ENCODE measurements around the gene SLC38A11. TPM values are rescaled to one million over a fixed set of nuclear protein-coding genes. Genes with fewer than 3 reads are reported as not detected.

Gene SLC38A11
- total and polyA plus RNA-seq, 10 of the 15 experiments (the other 5 are each of a cell fraction or from before 2014, with no cell fraction given): not detected

DNA sequence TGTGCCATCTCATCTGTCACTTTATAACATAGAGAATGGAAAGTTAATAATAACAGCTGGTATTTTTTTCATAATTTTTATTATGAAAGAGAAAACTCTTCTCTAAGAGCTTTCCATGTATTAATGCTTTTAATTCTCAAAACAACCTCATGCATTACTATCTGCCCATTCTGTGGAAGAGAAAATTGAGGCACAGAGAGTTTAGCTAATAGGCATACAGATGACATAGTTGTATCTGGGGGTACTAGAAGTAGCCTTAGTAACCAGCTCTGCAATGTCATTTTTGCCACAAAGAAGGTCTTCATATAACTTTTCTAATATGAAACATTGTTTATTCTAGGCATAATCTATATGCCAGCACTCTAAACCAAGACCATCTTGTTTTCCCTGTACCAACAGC lies 77.4 kb downstream of the SLC38A11 start:
- SMC1A ChIA-PET (ENCODE audit: uncharacterized antibody, unreplicated experiment): no interaction called here
- no peak overlapping the region for H3K4me3 ChIP-seq
- ATAC-seq: no peak
- no peaks in the 10 kb centered on the region for H3K9me3 ChIP-seq (replicated peaks; ENCODE audit: control insufficient read depth, insufficient read depth, low read length)
- RAD21 ChIA-PET (ENCODE audit: unreplicated experiment): no interaction called here
- H3K27me3 ChIP-seq (replicated peaks in 1 of 2; ENCODE audit: control insufficient read depth in 2 of 2, insufficient read depth in 2 of 2, low read length in 1 of 2): no peaks in the 10 kb centered on the region; a peak in 1 of 4 replicates
- no peaks in the 10 kb centered on the region for H3K4me1 ChIP-seq (ENCODE audit: control insufficient read depth, insufficient read depth, low read length)
- POLR2A ChIA-PET: no interaction called here
- no TSS peak for BruUV-seq (replicated peaks)
- intact Hi-C loops (cut with micrococcal nuclease; ENCODE audit: unreplicated experiment): no loop called here
- H4K20me1 ChIP-seq (ENCODE audit: control insufficient read depth, insufficient read depth): no peaks in the 10 kb centered on the region
- FAIRE-seq: no peak
- no peak overlapping the region for H3K9ac ChIP-seq (ENCODE audit: control insufficient read depth, insufficient read depth, low read length)
- CTCF ChIA-PET: no interaction called here
- no peak overlapping the region for H2AFZ ChIP-seq (ENCODE audit: control insufficient read depth, low read depth, low read length)
- no peak overlapping the region for H3K27ac ChIP-seq (ENCODE audit: control insufficient read depth, insufficient read depth)
- in situ Hi-C loops (cut with MboI): no loop called here
- H3K79me2 ChIP-seq (ENCODE audit: control insufficient read depth, insufficient read depth, low read length): no peaks in the 10 kb centered on the region
- H3K36me3 ChIP-seq (ENCODE audit: control insufficient read depth in 2 of 2, insufficient read depth in 2 of 2, low read length in 1 of 2): no peaks in the 10 kb centered on the region
- no peak for DNase-seq (ENCODE audit: low read depth, low spot score)
- H3K4me2 ChIP-seq (ENCODE audit: control insufficient read depth, insufficient read depth): no peak overlapping the region
- TF ChIP-seq SP1 (IDR thresholded peaks at IDR 0.05; ENCODE audit: low read depth, low read length) (no peak), PML (IDR thresholded peaks at IDR 0.05; ENCODE audit: low read length) (no peak), MXI1 (IDR thresholded peaks at IDR 0.05; ENCODE audit: low read depth, low read length) (no peak), BACH1 (IDR thresholded peaks at IDR 0.05; ENCODE audit: borderline replicate concordance) (no peak), TAF1 (IDR thresholded peaks at IDR 0.05; ENCODE audit: borderline replicate concordance, low read depth, low read length) (no peak), FOXM1 (IDR thresholded peaks at IDR 0.05; ENCODE audit: low read depth, low read length) (no peak), CBX5 (IDR thresholded peaks at IDR 0.05; ENCODE audit: low read depth) (no peak), SUZ12 (IDR thresholded peaks at IDR 0.05; ENCODE audit: unreplicated experiment) (no peak), KLF5 (IDR thresholded peaks at IDR 0.05; ENCODE audit: partially characterized antibody) (no peak), TCF3 (IDR thresholded peaks at IDR 0.05; ENCODE audit: borderline replicate concordance, insufficient read depth, low read depth, low read length) (no peak)
- TF ChIP-seq, protein P1, sequence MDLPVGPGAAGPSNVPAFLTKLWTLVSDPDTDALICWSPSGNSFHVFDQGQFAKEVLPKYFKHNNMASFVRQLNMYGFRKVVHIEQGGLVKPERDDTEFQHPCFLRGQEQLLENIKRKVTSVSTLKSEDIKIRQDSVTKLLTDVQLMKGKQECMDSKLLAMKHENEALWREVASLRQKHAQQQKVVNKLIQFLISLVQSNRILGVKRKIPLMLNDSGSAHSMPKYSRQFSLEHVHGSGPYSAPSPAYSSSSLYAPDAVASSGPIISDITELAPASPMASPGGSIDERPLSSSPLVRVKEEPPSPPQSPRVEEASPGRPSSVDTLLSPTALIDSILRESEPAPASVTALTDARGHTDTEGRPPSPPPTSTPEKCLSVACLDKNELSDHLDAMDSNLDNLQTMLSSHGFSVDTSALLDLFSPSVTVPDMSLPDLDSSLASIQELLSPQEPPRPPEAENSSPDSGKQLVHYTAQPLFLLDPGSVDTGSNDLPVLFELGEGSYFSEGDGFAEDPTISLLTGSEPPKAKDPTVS (IDR thresholded peaks at IDR 0.05; ENCODE audit: low read depth, low read length): no peak
- TF ChIP-seq, protein P2, sequence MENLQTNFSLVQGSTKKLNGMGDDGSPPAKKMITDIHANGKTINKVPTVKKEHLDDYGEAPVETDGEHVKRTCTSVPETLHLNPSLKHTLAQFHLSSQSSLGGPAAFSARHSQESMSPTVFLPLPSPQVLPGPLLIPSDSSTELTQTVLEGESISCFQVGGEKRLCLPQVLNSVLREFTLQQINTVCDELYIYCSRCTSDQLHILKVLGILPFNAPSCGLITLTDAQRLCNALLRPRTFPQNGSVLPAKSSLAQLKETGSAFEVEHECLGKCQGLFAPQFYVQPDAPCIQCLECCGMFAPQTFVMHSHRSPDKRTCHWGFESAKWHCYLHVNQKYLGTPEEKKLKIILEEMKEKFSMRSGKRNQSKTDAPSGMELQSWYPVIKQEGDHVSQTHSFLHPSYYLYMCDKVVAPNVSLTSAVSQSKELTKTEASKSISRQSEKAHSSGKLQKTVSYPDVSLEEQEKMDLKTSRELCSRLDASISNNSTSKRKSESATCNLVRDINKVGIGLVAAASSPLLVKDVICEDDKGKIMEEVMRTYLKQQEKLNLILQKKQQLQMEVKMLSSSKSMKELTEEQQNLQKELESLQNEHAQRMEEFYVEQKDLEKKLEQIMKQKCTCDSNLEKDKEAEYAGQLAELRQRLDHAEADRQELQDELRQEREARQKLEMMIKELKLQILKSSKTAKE (IDR thresholded peaks at IDR 0.05; ENCODE audit: low read depth, poor library complexity, severe bottlenecking): no peak
- TF ChIP-seq, protein P3, sequence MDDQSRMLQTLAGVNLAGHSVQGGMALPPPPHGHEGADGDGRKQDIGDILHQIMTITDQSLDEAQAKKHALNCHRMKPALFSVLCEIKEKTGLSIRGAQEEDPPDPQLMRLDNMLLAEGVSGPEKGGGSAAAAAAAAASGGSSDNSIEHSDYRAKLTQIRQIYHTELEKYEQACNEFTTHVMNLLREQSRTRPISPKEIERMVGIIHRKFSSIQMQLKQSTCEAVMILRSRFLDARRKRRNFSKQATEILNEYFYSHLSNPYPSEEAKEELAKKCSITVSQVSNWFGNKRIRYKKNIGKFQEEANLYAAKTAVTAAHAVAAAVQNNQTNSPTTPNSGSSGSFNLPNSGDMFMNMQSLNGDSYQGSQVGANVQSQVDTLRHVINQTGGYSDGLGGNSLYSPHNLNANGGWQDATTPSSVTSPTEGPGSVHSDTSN (IDR thresholded peaks at IDR 0.05; ENCODE audit: insufficient replicate concordance, low read depth, low read length): no peak
- TF ChIP-seq, protein P4, sequence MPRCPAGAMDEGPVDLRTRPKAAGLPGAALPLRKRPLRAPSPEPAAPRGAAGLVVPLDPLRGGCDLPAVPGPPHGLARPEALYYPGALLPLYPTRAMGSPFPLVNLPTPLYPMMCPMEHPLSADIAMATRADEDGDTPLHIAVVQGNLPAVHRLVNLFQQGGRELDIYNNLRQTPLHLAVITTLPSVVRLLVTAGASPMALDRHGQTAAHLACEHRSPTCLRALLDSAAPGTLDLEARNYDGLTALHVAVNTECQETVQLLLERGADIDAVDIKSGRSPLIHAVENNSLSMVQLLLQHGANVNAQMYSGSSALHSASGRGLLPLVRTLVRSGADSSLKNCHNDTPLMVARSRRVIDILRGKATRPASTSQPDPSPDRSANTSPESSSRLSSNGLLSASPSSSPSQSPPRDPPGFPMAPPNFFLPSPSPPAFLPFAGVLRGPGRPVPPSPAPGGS (IDR thresholded peaks at IDR 0.05; ENCODE audit: borderline replicate concordance, insufficient read depth, low read depth, low read length, poor library complexity, severe bottlenecking): no peak
- TF ChIP-seq, protein P5, sequence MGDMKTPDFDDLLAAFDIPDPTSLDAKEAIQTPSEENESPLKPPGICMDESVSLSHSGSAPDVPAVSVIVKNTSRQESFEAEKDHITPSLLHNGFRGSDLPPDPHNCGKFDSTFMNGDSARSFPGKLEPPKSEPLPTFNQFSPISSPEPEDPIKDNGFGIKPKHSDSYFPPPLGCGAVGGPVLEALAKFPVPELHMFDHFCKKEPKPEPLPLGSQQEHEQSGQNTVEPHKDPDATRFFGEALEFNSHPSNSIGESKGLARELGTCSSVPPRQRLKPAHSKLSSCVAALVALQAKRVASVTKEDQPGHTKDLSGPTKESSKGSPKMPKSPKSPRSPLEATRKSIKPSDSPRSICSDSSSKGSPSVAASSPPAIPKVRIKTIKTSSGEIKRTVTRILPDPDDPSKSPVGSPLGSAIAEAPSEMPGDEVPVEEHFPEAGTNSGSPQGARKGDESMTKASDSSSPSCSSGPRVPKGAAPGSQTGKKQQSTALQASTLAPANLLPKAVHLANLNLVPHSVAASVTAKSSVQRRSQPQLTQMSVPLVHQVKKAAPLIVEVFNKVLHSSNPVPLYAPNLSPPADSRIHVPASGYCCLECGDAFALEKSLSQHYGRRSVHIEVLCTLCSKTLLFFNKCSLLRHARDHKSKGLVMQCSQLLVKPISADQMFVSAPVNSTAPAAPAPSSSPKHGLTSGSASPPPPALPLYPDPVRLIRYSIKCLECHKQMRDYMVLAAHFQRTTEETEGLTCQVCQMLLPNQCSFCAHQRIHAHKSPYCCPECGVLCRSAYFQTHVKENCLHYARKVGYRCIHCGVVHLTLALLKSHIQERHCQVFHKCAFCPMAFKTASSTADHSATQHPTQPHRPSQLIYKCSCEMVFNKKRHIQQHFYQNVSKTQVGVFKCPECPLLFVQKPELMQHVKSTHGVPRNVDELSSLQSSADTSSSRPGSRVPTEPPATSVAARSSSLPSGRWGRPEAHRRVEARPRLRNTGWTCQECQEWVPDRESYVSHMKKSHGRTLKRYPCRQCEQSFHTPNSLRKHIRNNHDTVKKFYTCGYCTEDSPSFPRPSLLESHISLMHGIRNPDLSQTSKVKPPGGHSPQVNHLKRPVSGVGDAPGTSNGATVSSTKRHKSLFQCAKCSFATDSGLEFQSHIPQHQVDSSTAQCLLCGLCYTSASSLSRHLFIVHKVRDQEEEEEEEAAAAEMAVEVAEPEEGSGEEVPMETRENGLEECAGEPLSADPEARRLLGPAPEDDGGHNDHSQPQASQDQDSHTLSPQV (IDR thresholded peaks at IDR 0.05): no peak
